Endothelial cell (in vitro differentiated cells): Measurements from ENCODE around the gene ADRA1B. TPM values are rescaled to one million over a fixed set of nuclear protein-coding genes. Genes with fewer than 3 reads are reported as not detected.
A peak's percentile ranks its signal among the peaks of the same experiment; 100 is the strongest.

Experiments used
- DNase-seq: peaks from one replicate; pipeline ENCODE4 v3.0.0; 2021; ENCODE audit warnings: low spot score
- H3K27ac Mint-ChIP-seq: one replicate; pipeline ENCODE4 v1.8.0; 2021; ENCODE audit warnings: mixed read lengths, inconsistent platforms; ENCODE audit not compliant: unreplicated experiment
- H3K27me3 Mint-ChIP-seq: one replicate; pipeline ENCODE4 v1.8.0; 2021; ENCODE audit warnings: mild to moderate bottlenecking, moderate library complexity, mixed read lengths, inconsistent platforms; ENCODE audit not compliant: unreplicated experiment
- H3K36me3 Mint-ChIP-seq: one replicate; pipeline ENCODE4 v1.8.0; 2021; ENCODE audit warnings: mild to moderate bottlenecking, low read depth, mixed read lengths, inconsistent platforms; ENCODE audit not compliant: unreplicated experiment
- H3K4me1 Mint-ChIP-seq: one replicate; pipeline ENCODE4 v1.8.0; 2021; ENCODE audit warnings: mild to moderate bottlenecking, mixed read lengths, inconsistent platforms; ENCODE audit not compliant: unreplicated experiment
- H3K4me3 Mint-ChIP-seq: one replicate; pipeline ENCODE4 v1.8.0; 2021; ENCODE audit warnings: mild to moderate bottlenecking, mixed read lengths, inconsistent platforms; ENCODE audit not compliant: unreplicated experiment
- H3K9me3 Mint-ChIP-seq: one replicate; pipeline ENCODE4 v1.8.0; 2021; ENCODE audit warnings: mixed read lengths, inconsistent platforms; ENCODE audit not compliant: unreplicated experiment
- total RNA-seq: library from RNA; stranded (reverse); fragmentation: NEBNext Ultra II Directional; extraction: Animal tissue kit (Norgen Biotek cat#: 25700); gene quantifications from one replicate; pipeline ENCODE4 v1.2.1, GENCODE V29; 2021; ENCODE audit not compliant: unreplicated experiment
- TF ChIP-seq, protein P1 (sequence below): fragments of 200-600 bp; sonication (generic); IDR thresholded peaks from one replicate; pipeline ENCODE4 v1.5.0; 2021; ENCODE audit warnings: antibody characterized with exemption; ENCODE audit not compliant: unreplicated experiment

The ADRA1B gene
- total RNA-seq, 1 donor from 2014 or later: not detected

DNA sequence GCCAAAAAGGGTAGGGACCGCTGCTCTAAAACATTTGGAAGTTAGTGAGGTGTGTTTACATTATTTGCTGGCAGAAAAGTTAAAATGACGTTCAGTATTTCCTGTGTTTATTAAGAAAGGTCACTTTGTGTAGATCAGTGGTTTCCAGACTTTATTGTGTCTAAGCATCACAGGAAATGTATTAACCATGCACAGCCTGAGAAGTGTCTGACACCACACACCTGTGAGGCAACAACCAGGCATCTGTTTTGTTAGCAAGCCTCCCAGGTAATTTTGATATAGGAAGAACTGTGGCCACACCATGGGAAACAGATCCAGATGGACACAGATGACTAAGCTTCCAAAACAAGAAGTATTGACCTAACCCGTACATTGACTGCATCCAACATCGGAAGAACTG lies 104.7 kb downstream of the ADRA1B start:
- Mint-ChIP-seq H3K36me3 (peaks cover 12% of the 10 kb centered on the region), H3K4me3 (no peak overlapping the region), H3K27me3 (no peaks in the 10 kb centered on the region), H3K4me1 (peaks cover 27% of the 10 kb centered on the region), H3K9me3 (no peaks in the 10 kb centered on the region), H3K27ac (no peak overlapping the region)
- DNase-seq: no peak
- TF ChIP-seq, protein P1, sequence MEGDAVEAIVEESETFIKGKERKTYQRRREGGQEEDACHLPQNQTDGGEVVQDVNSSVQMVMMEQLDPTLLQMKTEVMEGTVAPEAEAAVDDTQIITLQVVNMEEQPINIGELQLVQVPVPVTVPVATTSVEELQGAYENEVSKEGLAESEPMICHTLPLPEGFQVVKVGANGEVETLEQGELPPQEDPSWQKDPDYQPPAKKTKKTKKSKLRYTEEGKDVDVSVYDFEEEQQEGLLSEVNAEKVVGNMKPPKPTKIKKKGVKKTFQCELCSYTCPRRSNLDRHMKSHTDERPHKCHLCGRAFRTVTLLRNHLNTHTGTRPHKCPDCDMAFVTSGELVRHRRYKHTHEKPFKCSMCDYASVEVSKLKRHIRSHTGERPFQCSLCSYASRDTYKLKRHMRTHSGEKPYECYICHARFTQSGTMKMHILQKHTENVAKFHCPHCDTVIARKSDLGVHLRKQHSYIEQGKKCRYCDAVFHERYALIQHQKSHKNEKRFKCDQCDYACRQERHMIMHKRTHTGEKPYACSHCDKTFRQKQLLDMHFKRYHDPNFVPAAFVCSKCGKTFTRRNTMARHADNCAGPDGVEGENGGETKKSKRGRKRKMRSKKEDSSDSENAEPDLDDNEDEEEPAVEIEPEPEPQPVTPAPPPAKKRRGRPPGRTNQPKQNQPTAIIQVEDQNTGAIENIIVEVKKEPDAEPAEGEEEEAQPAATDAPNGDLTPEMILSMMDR: no peak

DNA sequence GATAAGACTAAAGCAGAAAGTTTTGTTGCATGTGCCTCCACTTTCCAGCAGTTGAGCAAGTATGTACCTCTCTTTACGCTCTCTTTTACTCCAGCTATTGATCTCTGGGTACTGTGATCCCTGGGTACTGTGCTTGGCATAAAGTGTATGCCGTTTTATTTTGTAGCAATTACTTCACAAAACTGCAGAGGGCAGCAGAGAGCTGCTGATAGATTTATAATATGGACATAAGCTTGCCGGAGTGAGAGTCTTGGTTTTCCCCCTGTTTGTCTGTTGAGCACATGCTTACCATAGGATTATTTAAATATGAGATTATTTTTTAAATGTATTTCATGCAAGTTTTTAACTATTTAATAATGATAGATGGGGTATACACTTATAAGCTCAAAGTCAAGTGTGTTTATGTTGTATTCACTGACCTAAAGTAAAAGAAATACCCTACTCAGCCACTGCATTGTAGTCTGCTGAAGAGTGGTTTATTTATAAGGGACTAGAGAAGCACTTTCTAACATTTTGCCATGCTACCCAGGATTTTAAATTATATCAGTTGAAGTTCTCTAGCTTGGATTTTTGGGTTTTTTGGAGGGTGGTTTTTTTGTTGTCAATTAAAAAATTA lies 105.7 kb downstream of the ADRA1B start:
- Mint-ChIP-seq H3K4me1 (peaks cover 29% of the 10 kb centered on the region), H3K4me3 (no peak overlapping the region), H3K36me3 (peaks cover 11% of the 10 kb centered on the region), H3K27ac (no peak overlapping the region), H3K9me3 (no peaks in the 10 kb centered on the region), H3K27me3 (no peaks in the 10 kb centered on the region)
- TF ChIP-seq, protein P1: peak; percentile 97
- peak; percentile 73 for DNase-seq

Other genes with a start within 250 kb of the ADRA1B start
- 49.8 TPM for gene TTC1, start 92.7 kb downstream of the ADRA1B start, total RNA-seq
- gene PWWP2A, start 203.0 kb downstream of the ADRA1B start, total RNA-seq: 49.2 TPM